Fibroblast of the aortic adventitia (primary cell): Measurements from ENCODE around the gene CA10. TPM values are rescaled to one million over a fixed set of nuclear protein-coding genes. Genes with fewer than 3 reads are reported as not detected.

Source experiments
- DNase-seq: peaks from one replicate; pipeline ENCODE4 v3.0.0-alpha.2; 2010; ENCODE audit warnings: low read depth
- H3K4me3 ChIP-seq: 2 replicates; pipeline ENCODE4 v1.5.1; 2011; ENCODE audit warnings: low read depth, mild to moderate bottlenecking, control low read depth, low read length, moderate library complexity
- total RNA-seq: library from RNA; depleted of rRNA; stranded (reverse); fragments of >200 nt; gene quantifications from 2 replicates; pipeline ENCODE4 v1.2.3, GENCODE V29; 2012; ENCODE audit warnings: low replicate concordance
- TF ChIP-seq, protein P1 (sequence below): IDR thresholded peaks from 2 replicates; pipeline ENCODE4 v1.5.1; 2011; ENCODE audit warnings: mild to moderate bottlenecking, low read length, control low read depth, inconsistent platforms; ENCODE audit not compliant: insufficient read depth

CA10 gene
- total RNA-seq, 1 donor, result not detected

DNA sequence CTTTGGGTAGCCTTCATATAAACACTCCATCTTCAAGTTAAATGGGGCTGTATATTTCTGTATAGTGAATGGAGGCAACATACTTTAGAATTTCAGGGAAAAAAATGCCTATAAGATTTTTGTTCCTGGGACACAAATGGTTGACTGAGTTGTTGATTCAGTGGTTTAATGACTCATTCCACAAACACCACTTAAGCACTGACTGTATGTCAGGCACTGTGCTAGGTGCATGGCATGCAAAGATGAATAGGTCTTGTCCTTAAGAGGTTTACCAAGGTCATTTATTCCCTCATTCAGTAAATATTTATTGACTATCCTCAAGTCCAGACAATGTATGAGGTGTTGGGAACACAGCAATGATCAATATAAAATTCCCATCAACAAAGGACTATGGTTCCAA, 417.1 kb downstream of the CA10 start:
- TF ChIP-seq, protein P1, sequence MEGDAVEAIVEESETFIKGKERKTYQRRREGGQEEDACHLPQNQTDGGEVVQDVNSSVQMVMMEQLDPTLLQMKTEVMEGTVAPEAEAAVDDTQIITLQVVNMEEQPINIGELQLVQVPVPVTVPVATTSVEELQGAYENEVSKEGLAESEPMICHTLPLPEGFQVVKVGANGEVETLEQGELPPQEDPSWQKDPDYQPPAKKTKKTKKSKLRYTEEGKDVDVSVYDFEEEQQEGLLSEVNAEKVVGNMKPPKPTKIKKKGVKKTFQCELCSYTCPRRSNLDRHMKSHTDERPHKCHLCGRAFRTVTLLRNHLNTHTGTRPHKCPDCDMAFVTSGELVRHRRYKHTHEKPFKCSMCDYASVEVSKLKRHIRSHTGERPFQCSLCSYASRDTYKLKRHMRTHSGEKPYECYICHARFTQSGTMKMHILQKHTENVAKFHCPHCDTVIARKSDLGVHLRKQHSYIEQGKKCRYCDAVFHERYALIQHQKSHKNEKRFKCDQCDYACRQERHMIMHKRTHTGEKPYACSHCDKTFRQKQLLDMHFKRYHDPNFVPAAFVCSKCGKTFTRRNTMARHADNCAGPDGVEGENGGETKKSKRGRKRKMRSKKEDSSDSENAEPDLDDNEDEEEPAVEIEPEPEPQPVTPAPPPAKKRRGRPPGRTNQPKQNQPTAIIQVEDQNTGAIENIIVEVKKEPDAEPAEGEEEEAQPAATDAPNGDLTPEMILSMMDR, result no peak
- no peak overlapping the region for H3K4me3 ChIP-seq
- DNase-seq, result no peak

DNA sequence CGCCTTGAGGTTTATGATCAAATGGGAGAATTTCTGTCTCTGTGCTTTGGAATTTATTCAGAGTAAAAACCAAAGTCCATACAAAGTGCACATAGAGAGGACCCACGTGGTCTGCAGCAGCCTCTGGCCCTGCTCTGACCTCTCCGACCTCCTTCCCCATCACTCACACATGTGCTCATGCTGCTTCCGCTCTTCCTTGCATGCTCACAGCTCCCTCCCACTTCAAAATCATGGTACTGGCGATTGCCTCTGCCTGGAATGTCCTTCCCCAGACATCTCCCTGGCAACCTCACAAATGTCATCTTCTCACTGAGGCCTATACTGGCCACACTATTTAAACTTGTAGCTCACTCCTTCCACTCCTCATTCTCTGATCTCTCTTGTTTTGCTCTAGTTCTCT, 418.0 kb downstream of the CA10 start:
- DNase-seq, result no peak
- H3K4me3 ChIP-seq, result no peak overlapping the region
- TF ChIP-seq, protein P1, result no peak

DNA sequence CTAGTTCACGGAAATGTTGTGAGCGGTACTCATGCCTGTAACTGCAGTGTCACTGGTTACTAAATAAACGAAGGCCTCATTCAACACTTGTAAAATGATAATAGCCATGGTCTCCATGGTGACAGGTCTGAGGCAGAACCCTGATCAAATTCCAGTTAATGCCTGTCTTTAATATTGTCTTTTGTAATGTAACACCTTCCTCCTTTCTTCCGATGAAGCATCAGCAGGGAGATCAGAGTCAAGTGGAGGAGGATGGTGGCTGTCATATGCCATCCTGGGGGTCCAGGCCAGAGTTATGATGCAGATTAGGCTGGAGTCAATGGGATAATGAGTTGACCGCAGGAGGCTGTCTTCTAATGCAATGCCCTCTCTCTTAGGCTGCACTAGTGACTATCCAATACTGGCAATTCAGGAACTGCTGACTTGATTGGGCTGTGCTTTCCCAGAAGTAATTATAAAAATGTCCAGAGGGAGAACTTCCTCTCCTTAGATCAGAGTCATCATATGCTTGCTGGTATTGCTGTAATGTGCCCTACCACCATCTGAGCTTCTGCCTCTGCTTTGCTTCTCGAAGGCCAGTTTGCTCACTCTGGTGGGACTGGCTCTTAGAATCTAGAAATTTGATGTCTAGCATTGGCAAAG, 419.1 kb downstream of the CA10 start:
- no peak for DNase-seq
- TF ChIP-seq, protein P1, result no peak
- no peak overlapping the region for H3K4me3 ChIP-seq

DNA sequence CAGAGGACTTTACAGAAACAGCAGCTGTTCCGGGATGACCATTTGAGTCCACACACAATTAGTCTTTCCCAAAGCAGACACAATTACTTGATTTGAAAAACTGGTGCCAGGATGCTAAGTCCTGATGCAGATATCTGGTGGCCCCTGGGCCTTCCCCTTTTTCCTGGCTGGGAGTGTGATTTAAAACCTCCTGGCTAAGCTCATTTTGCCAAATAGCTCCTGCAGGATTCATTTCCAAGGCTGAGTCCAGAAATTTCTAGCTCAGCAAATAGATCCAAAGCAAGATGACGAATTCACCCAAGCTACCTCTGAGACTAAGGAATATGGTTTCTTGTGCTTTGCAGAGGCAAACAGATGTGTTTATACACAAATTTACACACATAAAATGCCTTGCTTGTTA, 422.2 kb downstream of the CA10 start:
- DNase-seq, result no peak
- no peak overlapping the region for H3K4me3 ChIP-seq
- TF ChIP-seq, protein P1, result no peak

DNA sequence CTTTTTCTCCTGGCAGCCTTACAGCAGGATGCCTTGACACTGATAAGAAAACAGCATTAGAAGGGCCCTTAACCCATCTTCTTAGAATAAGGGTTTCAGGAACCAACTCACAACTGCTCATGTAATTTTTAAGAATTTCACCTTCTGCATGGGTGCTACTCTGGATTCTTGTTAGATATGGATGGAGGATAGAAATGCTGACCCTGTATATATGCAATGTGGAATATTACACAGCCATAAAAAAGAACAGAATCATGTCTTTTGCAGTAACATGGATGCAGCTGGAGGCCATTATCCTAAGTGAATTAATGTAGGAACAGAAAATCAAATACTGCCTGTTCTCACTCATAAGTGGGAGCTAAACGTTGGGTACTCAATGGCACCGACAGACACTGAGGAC, 423.5 kb downstream of the CA10 start:
- TF ChIP-seq, protein P1, result no peak
- DNase-seq, result no peak
- H3K4me3 ChIP-seq, result no peak overlapping the region

DNA sequence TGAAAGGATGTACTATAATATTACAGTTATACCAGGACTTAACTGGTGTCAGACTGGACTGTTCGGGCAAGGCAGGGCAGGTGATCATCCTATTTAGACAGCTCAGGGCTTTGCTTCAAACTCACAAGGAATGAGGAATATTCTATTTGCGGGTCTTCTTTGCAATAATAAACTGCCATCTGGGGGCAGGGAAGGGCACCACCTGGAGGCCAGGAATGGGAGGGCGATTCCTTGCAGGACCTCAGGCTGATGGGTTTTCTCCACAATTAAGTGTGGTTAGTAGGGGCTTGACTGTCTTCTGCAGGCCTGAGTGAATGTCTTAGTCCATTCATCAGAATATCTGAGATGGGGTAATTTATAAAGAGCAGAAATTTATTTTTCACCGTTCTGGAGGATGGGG, 424.1 kb downstream of the CA10 start:
- TF ChIP-seq, protein P1, result peak; percentile 40
- DNase-seq, result peak; percentile 2
- H3K4me3 ChIP-seq, result no peak overlapping the region

DNA sequence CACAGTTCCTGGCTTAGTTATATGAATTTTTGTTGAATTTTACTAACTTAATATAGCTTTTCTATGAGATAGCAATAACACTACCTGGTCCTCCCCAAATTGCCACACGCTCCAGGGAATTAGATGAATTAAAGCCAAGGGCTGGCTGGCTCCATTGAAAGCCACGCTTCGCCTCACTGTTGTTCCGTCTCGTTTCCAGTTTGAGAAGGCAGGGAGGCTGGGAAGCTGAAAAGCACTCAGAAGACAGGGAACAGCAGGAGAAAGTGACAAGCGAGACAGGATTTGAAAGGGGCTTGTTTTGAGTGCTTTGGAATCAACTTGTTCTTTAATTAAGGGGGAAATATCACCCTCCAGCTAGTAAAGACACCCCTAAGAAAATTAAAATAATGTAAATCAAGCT, 425.3 kb downstream of the CA10 start:
- TF ChIP-seq, protein P1, result no peak
- no peak overlapping the region for H3K4me3 ChIP-seq
- no peak for DNase-seq
